Activated naive CD8-positive, alpha-beta T cell treated with anti-CD3 and anti-CD28 coated beads, Interleukin-2, amount 10 ng/mL, durations not matched to agents 7 days and 5 days (primary cell): ENCODE measurements around the gene AJUBA. TPM values are rescaled to one million over a fixed set of nuclear protein-coding genes. Genes with fewer than 3 reads are reported as not detected.
"Not testable (repeated sequence)": the region's sequence is repeated elsewhere in the genome, so short reads cannot be mapped to it uniquely, and the experiment has no call there.

Source experiments
- ATAC-seq: fragments of 150-1000 bp; cut with Tn5 transposase; one replicate; pipeline ENCODE4 v1.10.0; 2021; ENCODE audit warnings: low read depth, moderate library complexity
- POLR2A ChIA-PET: fragments of 350-600 bp; sonication (Branson Sonifier 250); formaldehyde crosslinking; loops from one replicate; lab custom pipeline; 2021; ENCODE audit warnings: antibody characterized with exemption; lab: Charles Lee
- DNase-seq: peaks from one replicate; pipeline ENCODE4 v3.0.0; 2021
- H3K27ac Mint-ChIP-seq: one replicate; pipeline ENCODE4 v1.8.0; 2022; ENCODE audit warnings: mild to moderate bottlenecking, mixed read lengths
- H3K27me3 Mint-ChIP-seq: one replicate; pipeline ENCODE4 v1.8.0; 2022; ENCODE audit warnings: mild to moderate bottlenecking, moderate library complexity, mixed read lengths
- H3K36me3 Mint-ChIP-seq: one replicate; pipeline ENCODE4 v1.8.0; 2021; ENCODE audit warnings: mild to moderate bottlenecking, mixed read lengths
- H3K4me1 Mint-ChIP-seq: one replicate; pipeline ENCODE4 v1.8.0; 2021; ENCODE audit warnings: mixed read lengths
- H3K4me3 Mint-ChIP-seq: one replicate; pipeline ENCODE4 v1.8.0; 2022; ENCODE audit warnings: mild to moderate bottlenecking, moderate library complexity, mixed read lengths
- H3K9me3 Mint-ChIP-seq: one replicate; pipeline ENCODE4 v1.8.0; 2021; ENCODE audit warnings: mixed read lengths
- total RNA-seq, 2 experiments: library from RNA; stranded (reverse); gene quantifications; one replicate each; pipeline ENCODE4 v1.2.3, GENCODE V29; 2021

Gene AJUBA
- total RNA-seq, 2 experiments from 2014 or later, result 0.97 to 1.3 TPM

- ATAC-seq, result no peak
These were observed 8.9 kb downstream of the AJUBA start for GRCh38 chr14:22973217-22974032.

DNA sequence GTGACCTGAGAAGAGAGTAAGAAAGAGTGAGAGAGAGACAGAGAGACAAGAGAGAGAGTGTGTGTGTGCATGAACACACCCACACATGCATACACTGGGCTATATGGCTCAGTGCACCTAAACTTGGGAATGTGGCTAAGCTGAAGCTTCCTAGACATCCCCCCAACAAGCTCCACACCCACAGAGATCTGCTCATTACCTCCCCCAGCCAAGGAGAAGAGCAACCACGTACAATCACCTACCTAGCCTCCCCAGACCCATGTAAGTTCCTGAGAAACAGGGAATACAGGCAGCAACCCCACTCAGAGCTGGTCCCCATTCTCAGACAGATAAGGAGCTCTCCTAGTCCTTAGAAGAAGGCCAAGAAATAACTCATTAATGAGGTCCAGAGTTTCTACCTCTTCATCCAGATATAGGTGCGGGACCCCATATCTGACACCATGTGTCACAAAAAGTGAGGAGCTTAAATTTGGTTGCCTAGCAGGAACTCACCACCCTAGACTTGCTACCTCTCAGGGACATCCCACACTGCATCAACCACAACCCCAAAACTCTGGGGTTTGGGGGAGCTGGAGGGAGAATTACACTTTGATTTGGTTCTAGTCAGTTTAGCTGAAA, 9.9 kb downstream of the AJUBA start:
- Mint-ChIP-seq H3K27ac (no peak overlapping the region), H3K4me1 (no peaks in the 10 kb centered on the region), H3K9me3 (no peaks in the 10 kb centered on the region), H3K4me3 (no peak overlapping the region), H3K27me3 (peaks cover 10% of the 10 kb centered on the region), H3K36me3 (no peaks in the 10 kb centered on the region)
- no peak for ATAC-seq
- DNase-seq, result no peak
- POLR2A ChIA-PET, result interaction anchor here (1.1 to 2.1 kb wide), 3 partner anchors 9 to 86 kb away, joined by 3 to 6 read pairs (median 3); partner anchors contain the start of gene CDH24

More at GRCh38 chr14:22973217-22974032, 8.9 kb downstream of the AJUBA start:
- Mint-ChIP-seq H3K4me1 (no peaks in the 10 kb centered on the region), H3K27me3 (peaks cover 11% of the 10 kb centered on the region), H3K9me3 (no peaks in the 10 kb centered on the region), H3K27ac (no peak overlapping the region), H3K36me3 (no peaks in the 10 kb centered on the region), H3K4me3 (no peak overlapping the region)
- POLR2A ChIA-PET, result interaction anchor here (1.1 to 2.1 kb wide), 3 partner anchors 8 to 85 kb away, joined by 3 to 6 read pairs (median 3); partner anchors contain the start of gene CDH24
- no peak for DNase-seq

- no peak for DNase-seq
- ATAC-seq, result no peak
- no peak overlapping the region for H3K27ac Mint-ChIP-seq
- no peaks in the 10 kb centered on the region for H3K36me3 Mint-ChIP-seq
- no peaks in the 10 kb centered on the region for H3K9me3 Mint-ChIP-seq
- H3K27me3 Mint-ChIP-seq, result peaks cover 6% of the 10 kb centered on the region
- H3K4me1 Mint-ChIP-seq, result no peaks in the 10 kb centered on the region
- POLR2A ChIA-PET, result no interaction called here
- no peak overlapping the region for H3K4me3 Mint-ChIP-seq
These were observed 11.2 kb downstream of the AJUBA start for GRCh38 chr14:22971152-22971551.

DNA sequence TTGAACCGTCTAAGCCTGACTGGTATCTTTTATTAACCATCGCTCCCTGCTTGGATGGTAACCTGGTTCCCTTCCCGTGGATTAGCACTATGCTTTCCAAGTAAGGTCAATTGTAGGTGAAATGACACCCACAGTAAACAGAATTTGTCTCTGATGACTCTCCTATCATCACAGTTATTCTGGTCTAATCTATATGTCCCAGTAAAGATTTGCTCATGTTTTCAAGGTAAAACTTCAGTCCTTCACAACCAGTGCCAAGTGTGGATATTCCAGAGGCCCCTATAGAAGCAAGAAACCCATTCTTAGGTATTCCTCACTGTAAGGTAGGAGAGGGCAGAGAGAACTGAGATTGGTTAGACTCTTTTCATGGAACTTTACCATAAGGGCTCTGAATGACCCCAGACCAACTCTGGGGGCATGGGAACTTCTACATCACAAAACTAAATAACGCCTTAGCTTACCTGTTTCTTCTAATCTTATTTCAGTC, 15.5 kb downstream of the AJUBA start:
- Mint-ChIP-seq H3K4me1 (no peaks in the 10 kb centered on the region), H3K27ac (no peak overlapping the region), H3K36me3 (no peaks in the 10 kb centered on the region), H3K4me3 (no peak overlapping the region), H3K9me3 (no peaks in the 10 kb centered on the region), H3K27me3 (peaks cover 7% of the 10 kb centered on the region)
- POLR2A ChIA-PET, result no interaction called here
- ATAC-seq, result no peak
- no peak for DNase-seq

DNA sequence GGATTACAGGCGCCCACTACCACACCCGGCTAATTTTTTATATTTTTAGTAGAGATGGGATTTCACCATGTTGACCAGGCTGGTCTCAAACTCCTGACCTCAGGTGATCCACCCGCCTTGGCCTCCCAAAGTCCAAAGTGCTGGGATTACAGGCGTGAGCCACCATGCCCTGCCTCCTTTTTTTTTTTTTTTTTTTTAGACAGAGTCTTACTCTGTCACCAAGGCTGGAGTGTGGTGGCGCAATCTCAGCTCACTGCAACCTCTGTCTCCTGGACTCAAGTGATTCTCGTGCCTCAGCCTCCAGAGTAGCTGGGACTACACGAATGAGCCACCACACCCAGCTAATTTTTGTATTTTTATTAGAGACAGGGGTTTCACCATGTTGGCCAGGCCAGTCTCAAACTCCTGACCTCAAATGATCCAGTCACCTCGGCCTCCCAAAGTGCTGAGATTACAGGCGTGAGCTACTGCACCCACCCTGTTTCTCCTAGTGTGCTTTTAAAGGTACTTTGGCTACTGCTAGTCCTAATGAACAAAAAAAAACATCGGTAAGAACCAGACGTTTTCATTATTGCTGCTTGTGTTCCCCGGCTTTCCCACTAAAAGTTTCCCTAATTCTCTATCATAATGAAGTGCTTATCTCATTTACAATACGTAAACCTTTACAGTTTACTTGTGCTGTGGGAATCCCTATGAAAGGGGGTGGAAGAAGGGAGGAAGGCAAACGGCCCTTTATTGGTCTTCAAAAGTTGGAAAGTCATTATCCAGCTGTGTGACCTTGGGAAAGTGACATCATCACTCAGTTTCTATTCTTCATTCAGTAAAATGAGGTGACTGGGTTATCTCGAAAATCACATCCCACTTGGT, 16.2 kb downstream of the AJUBA start:
- H3K36me3 Mint-ChIP-seq, POLR2A ChIA-PET, H3K27me3 Mint-ChIP-seq, H3K4me3 Mint-ChIP-seq, H3K9me3 Mint-ChIP-seq, H3K4me1 Mint-ChIP-seq, DNase-seq, H3K27ac Mint-ChIP-seq, ATAC-seq: not testable (repeated sequence)

- H3K4me3 Mint-ChIP-seq, result no peak overlapping the region
- POLR2A ChIA-PET, result no interaction called here
- no peak for ATAC-seq
- no peak overlapping the region for H3K27ac Mint-ChIP-seq
- H3K4me1 Mint-ChIP-seq, result peaks cover 4% of the 10 kb centered on the region
- no peak for DNase-seq
- no peaks in the 10 kb centered on the region for H3K36me3 Mint-ChIP-seq
- peaks cover 8% of the 10 kb centered on the region for H3K27me3 Mint-ChIP-seq
- H3K9me3 Mint-ChIP-seq, result no peaks in the 10 kb centered on the region
These were observed 20.2 kb downstream of the AJUBA start for GRCh38 chr14:22962061-22962676.

DNA sequence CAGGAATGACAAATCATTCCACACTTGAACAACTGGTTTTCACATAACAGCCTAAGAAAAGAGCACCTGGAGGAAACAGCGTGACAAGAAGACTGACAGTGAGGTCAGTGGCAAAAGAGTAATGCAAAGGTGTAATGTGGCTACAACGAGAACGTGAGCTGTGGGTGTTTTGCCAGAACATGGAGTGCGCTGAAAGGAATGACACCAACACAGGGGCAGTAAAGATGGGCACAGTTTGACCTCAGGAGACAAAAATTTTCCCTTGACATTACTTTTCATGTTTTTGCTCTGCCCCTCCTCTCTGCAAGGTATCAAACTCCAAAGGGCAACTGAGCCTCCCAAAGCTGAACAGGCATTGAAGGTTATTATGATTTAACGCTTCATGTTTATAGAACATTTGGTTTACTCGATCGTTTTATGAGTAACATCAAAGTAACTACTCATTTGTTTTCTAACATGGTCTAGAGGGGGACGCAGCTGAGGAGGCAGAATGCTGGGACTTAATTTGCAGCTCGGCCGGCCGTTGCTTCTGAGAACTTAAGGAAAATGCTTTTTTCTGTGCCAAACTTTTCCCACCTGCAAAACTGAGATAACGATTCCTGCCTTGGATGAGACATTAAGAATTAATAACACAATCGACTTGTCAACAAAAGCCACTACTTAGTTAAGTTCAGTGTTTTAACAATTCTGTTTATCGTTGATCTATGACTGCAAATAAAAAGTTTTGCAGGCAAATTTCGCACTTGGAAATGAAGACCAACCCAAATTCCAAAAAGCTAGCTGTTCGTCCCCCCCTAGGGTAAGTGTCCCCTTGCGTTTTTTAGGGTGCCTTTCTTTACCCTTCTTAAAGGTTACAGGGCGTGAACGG, 26.4 kb downstream of the AJUBA start:
- ATAC-seq (no peak), DNase-seq (no peak)
- Mint-ChIP-seq H3K27ac (peak overlapping the region; percentile 90), H3K4me1 (peaks cover 17% of the 10 kb centered on the region), H3K27me3 (peaks cover 3% of the 10 kb centered on the region), H3K4me3 (peak overlapping the region; percentile 89), H3K9me3 (no peaks in the 10 kb centered on the region), H3K36me3 (peaks cover 16% of the 10 kb centered on the region)
- POLR2A ChIA-PET, result interaction anchor here (0.6 to 3.2 kb wide), 15 partner anchors 9 to 366 kb away, joined by 3 to 17 read pairs (median 5); partner anchors contain the start of genes ACIN1, AJUBA, C14orf119 and CDH24

GRCh38 chr14:22952418-22952817, 29.9 kb downstream of the AJUBA start:
- ATAC-seq (no peak), DNase-seq (no peak)
- Mint-ChIP-seq H3K4me3 (no peak overlapping the region), H3K27me3 (no peaks in the 10 kb centered on the region), H3K4me1 (peaks cover 13% of the 10 kb centered on the region), H3K36me3 (peaks cover 22% of the 10 kb centered on the region), H3K9me3 (no peaks in the 10 kb centered on the region), H3K27ac (no peak overlapping the region)
- POLR2A ChIA-PET, result no interaction called here

- POLR2A ChIA-PET, H3K27ac Mint-ChIP-seq, H3K27me3 Mint-ChIP-seq, DNase-seq, H3K9me3 Mint-ChIP-seq, H3K4me3 Mint-ChIP-seq, ATAC-seq: not testable (repeated sequence)
- Mint-ChIP-seq H3K36me3 (peaks cover 27% of the 10 kb centered on the region), H3K4me1 (peaks cover 13% of the 10 kb centered on the region)
These were observed 30.6 kb downstream of the AJUBA start for GRCh38 chr14:22951795-22952194.

- Mint-ChIP-seq H3K27ac (no peak overlapping the region), H3K4me1 (no peaks in the 10 kb centered on the region), H3K4me3 (no peak overlapping the region), H3K36me3 (peaks cover 24% of the 10 kb centered on the region), H3K27me3 (no peaks in the 10 kb centered on the region), H3K9me3 (no peaks in the 10 kb centered on the region)
- ATAC-seq, result no peak
- POLR2A ChIA-PET, result interaction anchor here (0.9 to 2.6 kb wide), 2 partner anchors 11 to 18 kb away, joined by 3 to 17 read pairs; partner anchors contain the start of gene HAUS4
- no peak for DNase-seq
These were observed 36.7 kb downstream of the AJUBA start for GRCh38 chr14:22945642-22946041.

GRCh38 chr14:22939684-22940083, 42.7 kb downstream of the AJUBA start:
- Mint-ChIP-seq H3K27ac (no peak overlapping the region), H3K36me3 (peaks cover 16% of the 10 kb centered on the region), H3K9me3 (no peaks in the 10 kb centered on the region), H3K4me3 (no peak overlapping the region), H3K4me1 (no peaks in the 10 kb centered on the region), H3K27me3 (no peaks in the 10 kb centered on the region)
- no peak for ATAC-seq
- DNase-seq, result no peak
- POLR2A ChIA-PET, result interaction anchor here (0.6 kb wide), 1 partner anchor 21 kb away, joined by 5 read pairs; no protein-coding TSS in a partner anchor

GRCh38 chr14:22935156-22935555, 47.2 kb downstream of the AJUBA start:
- Mint-ChIP-seq H3K36me3 (peaks cover 8% of the 10 kb centered on the region), H3K9me3 (no peaks in the 10 kb centered on the region), H3K27me3 (no peaks in the 10 kb centered on the region), H3K4me1 (no peaks in the 10 kb centered on the region), H3K27ac (no peak overlapping the region), H3K4me3 (no peak overlapping the region)
- DNase-seq (no peak), ATAC-seq (no peak)
- POLR2A ChIA-PET, result interaction anchor here (0.6 to 1.2 kb wide), 2 partner anchors 22 to 34 kb away, joined by 3 to 4 read pairs; partner anchors contain the start of gene HAUS4
